Common myeloid progenitor, CD34-positive (primary cell): ENCODE results near the gene CPEB4.

Experiments used
- CTCF ChIA-PET: fragments of 350-600 bp; sonication (Branson Sonifier 250); formaldehyde crosslinking; loops from one replicate; lab custom pipeline; 2021; ENCODE audit warnings: antibody characterized with exemption; lab: Charles Lee
- POLR2A ChIA-PET: fragments of 350-600 bp; sonication (Branson Sonifier 250); formaldehyde crosslinking; loops from one replicate; lab custom pipeline; 2021; ENCODE audit warnings: antibody characterized with exemption; lab: Charles Lee
- DNase-seq, 3 donors: peaks; one replicate each; pipeline versions ENCODE4 v3.0.0 to v3.0.0-alpha.2; 2013
- H3K27ac ChIP-seq, 2 experiments: 1 replicate in 1 of 2; 2 replicates in 1 of 2; pipeline ENCODE4 v1.7.0; 2013; ENCODE audit warnings: inconsistent platforms in 2 of 2, low read length in 2 of 2, mild to moderate bottlenecking in 2 of 2, low read depth in 1 of 2, moderate library complexity in 1 of 2; ENCODE audit not compliant: severe bottlenecking in 2 of 2, insufficient read depth in 1 of 2, poor library complexity in 1 of 2
- H3K27me3 ChIP-seq, 5 experiments: replicated peaks in 2 of 5; 1 replicate in 3 of 5; 2 replicates in 2 of 5; pipeline versions ENCODE4 v1.6.1 to v1.7.0; 2013; ENCODE audit warnings: low read length in 4 of 5, mild to moderate bottlenecking in 2 of 5, moderate library complexity in 2 of 5, inconsistent platforms in 1 of 5; ENCODE audit not compliant: insufficient read depth in 5 of 5, control insufficient read depth in 4 of 5
- H3K36me3 ChIP-seq, 4 experiments: 1 replicate in 2 of 4; 2 replicates in 2 of 4; pipeline versions ENCODE4 v1.6.1 to v1.7.0; 2013; ENCODE audit warnings: low read length in 3 of 4, control low read depth in 1 of 4, mild to moderate bottlenecking in 1 of 4; ENCODE audit not compliant: control insufficient read depth in 4 of 4, insufficient read depth in 4 of 4
- H3K4me1 ChIP-seq, 4 experiments: 1 replicate in 3 of 4; 2 replicates in 1 of 4; pipeline versions ENCODE4 v1.6.1 to v1.7.1; 2013; ENCODE audit warnings: low read length in 3 of 4, mild to moderate bottlenecking in 3 of 4, control low read depth in 1 of 4, inconsistent platforms in 1 of 4, moderate library complexity in 1 of 4; ENCODE audit not compliant: control insufficient read depth in 4 of 4, insufficient read depth in 4 of 4; ENCODE audit errors: control extremely low read depth in 1 of 4
- H3K4me3 ChIP-seq, 7 experiments: 1 replicate in 4 of 7; 2 replicates in 3 of 7; pipeline versions ENCODE4 v1.5.1 to v1.7.0; 2013; ENCODE audit warnings: mild to moderate bottlenecking in 7 of 7, low read length in 6 of 7, moderate library complexity in 6 of 7, inconsistent platforms in 2 of 7, low read depth in 2 of 7, control low read depth in 1 of 7; ENCODE audit not compliant: insufficient read depth in 4 of 7, control insufficient read depth in 1 of 7; ENCODE audit errors: extremely low read depth in 1 of 7
- H3K9me3 ChIP-seq, 5 experiments: 1 replicate in 4 of 5; 2 replicates in 1 of 5; pipeline versions ENCODE4 v1.6.1 to v1.7.1; 2013; ENCODE audit warnings: low read length in 4 of 5, mild to moderate bottlenecking in 2 of 5, inconsistent platforms in 1 of 5, low read depth in 1 of 5, moderate library complexity in 1 of 5; ENCODE audit not compliant: control insufficient read depth in 4 of 5, insufficient read depth in 2 of 5; ENCODE audit errors: control extremely low read depth in 1 of 5
- WGBS: methylation state at CpG from one replicate; pipeline ENCODE4 v1.1.5; 2013; ENCODE audit not compliant: insufficient coverage; 5-methylcytosine and 5-hydroxymethylcytosine counted together

CPEB4 gene

DNA sequence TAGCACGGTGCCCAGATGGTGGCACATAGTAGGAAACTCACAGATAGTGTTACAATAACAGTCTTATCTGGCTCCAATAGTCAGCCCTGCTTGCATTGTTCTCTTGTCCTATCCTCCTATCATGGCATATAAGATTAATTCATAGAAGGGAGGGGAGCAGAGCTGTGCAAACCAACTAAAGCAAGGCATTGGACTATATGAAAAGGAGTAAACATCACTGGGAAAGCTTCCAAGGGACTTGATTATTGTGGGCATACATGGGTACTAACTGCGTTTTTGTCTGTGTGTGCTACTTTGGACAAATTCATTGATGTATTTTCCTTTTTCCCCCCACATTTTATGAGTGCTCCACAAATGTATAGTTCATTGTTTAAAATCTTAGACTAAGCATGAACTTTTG is 57.0 kb downstream of the CPEB4 start:
- CTCF ChIA-PET: interaction anchor here (1.8 kb wide), 1 partner anchor 13 kb away, joined by 4 read pairs; no protein-coding TSS in a partner anchor
- H3K36me3 ChIP-seq: peaks cover 2 to 29% (median 10%) of the 10 kb centered on the region in 4 experiments
- no peaks in the 10 kb centered on the region for H3K9me3 ChIP-seq
- no peak overlapping the region for H3K4me3 ChIP-seq
- DNase-seq: no peak
- no CpG with 5 or more reads among the region's 2 CpGs for WGBS
- no peak overlapping the region for H3K27ac ChIP-seq
- POLR2A ChIA-PET: no interaction called here
- no peaks in the 10 kb centered on the region for H3K27me3 ChIP-seq
- H3K4me1 ChIP-seq: no peaks in the 10 kb centered on the region

DNA sequence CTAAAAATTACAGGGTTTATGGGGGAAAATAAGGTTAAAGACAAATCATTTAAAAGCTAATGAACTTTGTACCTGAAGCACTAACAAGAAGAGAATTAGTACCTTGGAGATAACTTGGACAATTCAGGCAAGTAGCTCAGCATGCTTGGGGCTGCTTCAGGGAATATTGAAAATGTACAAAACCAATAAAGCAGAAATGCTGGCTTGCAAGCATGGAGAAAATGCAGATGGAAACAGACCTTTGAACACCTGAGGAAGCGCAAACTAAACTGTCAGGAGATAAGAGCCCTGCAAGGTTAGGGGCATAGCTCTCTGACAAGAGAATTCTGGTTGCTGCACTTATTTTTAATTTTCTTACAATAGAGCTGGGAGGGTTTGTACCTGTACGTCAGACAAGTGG is 58.2 kb downstream of the CPEB4 start:
- ChIA-PET CTCF (interaction anchor here (1.8 kb wide), 1 partner anchor 11 kb away, joined by 4 read pairs; no protein-coding TSS in a partner anchor), POLR2A (no interaction called here)
- peaks cover 5 to 38% (median 11%) of the 10 kb centered on the region in 4 experiments for H3K36me3 ChIP-seq
- DNase-seq: no peak
- no peak overlapping the region for H3K4me3 ChIP-seq
- no peak overlapping the region for H3K27ac ChIP-seq
- WGBS: 95% methylated on average over 2 of the region's 2 CpGs
- no peaks in the 10 kb centered on the region for H3K4me1 ChIP-seq
- H3K9me3 ChIP-seq: no peaks in the 10 kb centered on the region
- H3K27me3 ChIP-seq: no peaks in the 10 kb centered on the region

DNA sequence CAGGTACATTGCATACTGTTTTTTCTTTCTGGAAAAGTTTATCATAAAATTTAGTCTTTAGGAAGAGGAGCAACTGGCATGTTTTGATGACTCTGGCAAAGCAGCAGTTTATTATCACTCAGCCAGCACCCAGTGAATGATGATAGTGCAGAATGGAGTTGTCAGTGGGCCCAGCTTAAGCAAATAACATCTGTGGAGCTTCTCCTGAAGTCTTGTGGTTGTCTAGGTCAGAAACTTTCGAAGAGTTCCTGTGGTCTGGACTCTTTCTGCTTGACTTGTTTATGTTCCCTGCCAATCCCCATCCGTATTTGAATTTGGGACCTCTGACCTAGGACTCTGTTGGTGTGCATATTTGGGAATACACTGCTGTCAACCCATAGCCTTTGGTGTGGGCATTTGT is 62.7 kb downstream of the CPEB4 start:
- Histone ChIP-seq H3K9me3 (no peaks in the 10 kb centered on the region), H3K27ac (no peak overlapping the region), H3K4me1 (peaks cover 0 to 10% (median 0%) of the 10 kb centered on the region in 4 experiments), H3K36me3 (peaks cover 12 to 67% (median 21%) of the 10 kb centered on the region in 4 experiments), H3K27me3 (no peaks in the 10 kb centered on the region), H3K4me3 (no peak overlapping the region)
- POLR2A ChIA-PET: no interaction called here
- DNase-seq: no peak
- CTCF ChIA-PET: no interaction called here
- 93% methylated on average over 2 of the region's 2 CpGs for WGBS

DNA sequence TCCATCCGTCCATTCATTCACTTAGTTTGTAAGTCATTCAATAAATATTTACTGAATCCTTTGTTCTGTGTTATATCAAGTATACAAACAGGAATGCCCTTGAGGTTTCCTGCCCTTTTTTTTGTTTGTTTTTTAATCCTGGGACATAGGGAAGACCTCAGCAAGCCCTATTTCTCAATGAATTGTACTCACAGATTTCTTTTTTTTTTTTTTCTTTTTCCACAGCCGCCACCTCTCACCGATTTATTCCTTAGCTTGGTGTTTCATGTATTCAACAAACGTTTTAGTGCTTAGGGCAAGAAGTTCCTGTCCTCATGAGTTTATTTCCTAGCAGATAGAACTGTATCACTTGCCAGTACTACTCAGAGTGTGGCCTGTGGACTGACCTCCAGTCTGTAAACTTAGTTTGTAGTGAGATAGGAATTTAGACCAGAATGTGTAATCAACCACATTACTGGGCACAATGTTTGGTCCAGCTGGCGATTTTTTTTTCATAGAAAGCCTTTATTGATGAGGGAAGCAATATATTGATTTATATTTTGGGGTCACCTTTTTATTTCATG is 65.5 kb downstream of the CPEB4 start:
- H3K4me3 ChIP-seq: no peak overlapping the region
- peaks cover 0 to 10% (median 0%) of the 10 kb centered on the region in 4 experiments for H3K4me1 ChIP-seq
- H3K9me3 ChIP-seq: no peaks in the 10 kb centered on the region
- ChIA-PET POLR2A (no interaction called here), CTCF (no interaction called here)
- H3K27ac ChIP-seq: no peak overlapping the region
- no peak for DNase-seq
- H3K36me3 ChIP-seq: peaks cover 12 to 60% (median 23%) of the 10 kb centered on the region in 4 experiments
- no peaks in the 10 kb centered on the region for H3K27me3 ChIP-seq
- 60% methylated on average over 1 of the region's 5 CpGs for WGBS

DNA sequence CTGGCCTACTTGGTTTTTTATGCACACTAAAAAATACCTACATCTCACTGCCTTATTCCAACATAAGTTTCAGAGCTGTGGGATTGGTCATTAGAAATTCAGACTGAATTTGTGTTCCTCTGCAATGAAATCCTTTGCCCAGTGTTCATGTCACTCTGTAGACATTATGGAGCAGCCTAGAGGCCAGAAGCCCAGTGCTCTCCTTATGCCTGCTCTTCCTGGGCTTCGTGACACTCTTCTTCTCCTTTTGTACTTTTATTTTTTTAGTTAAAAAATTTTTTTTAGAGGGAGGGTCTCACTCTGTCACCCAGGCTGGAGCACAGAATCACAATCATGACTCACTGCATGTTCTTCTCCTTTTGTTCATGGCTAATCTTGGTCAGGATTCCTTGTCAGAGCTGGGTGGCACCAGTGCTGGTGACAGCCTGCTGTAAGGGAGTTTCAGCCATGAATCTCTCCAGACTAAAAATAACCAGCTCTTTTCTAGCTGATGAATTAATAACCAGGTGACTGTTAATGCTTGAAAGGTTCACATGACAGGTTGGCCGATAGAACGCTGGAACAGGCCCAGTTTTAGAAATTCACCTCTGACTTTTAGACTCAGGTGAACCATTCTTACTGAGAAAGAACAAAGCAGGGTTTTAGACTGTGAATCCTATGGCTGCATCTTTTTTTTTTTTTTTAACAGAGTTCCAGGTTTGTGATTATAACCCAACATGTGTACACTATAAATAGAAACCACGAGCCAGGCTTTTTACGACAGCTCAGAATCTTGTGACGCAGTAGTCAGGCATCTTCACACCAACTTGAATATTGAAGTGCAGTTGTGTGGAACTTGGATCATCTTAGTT is 66.7 kb downstream of the CPEB4 start:
- Histone ChIP-seq H3K27me3 (no peaks in the 10 kb centered on the region), H3K36me3 (peaks cover 12 to 57% (median 21%) of the 10 kb centered on the region in 4 experiments), H3K27ac (no peak overlapping the region), H3K9me3 (no peaks in the 10 kb centered on the region), H3K4me1 (peaks cover 0 to 10% (median 0%) of the 10 kb centered on the region in 4 experiments), H3K4me3 (no peak overlapping the region)
- ChIA-PET CTCF (no interaction called here), POLR2A (interaction anchor here (0.7 kb wide), 1 partner anchor 70 kb away, joined by 3 read pairs; no protein-coding TSS in a partner anchor)
- WGBS: no CpG with 5 or more reads among the region's 6 CpGs
- DNase-seq: peak in 1 of 3 donors; percentile 12

DNA sequence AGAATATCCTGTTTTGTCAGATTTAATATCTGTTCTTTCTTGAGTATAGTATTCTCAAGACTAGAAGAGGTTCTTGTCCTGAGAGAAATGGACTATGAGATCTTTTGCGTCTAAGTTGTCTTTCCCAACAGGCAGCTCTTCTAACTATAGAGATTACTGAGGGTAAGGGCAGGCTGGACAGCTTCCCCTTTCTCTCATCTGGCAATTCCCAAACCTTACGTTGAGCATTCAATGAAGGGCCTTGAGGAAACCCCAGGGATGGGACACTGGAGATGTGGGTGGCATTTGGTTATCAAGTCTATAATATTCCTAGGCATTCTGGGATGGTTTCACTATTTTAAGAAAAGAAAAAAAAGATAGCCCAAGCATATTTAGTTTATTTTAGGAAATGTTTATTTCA is 72.8 kb downstream of the CPEB4 start:
- Histone ChIP-seq H3K9me3 (no peaks in the 10 kb centered on the region), H3K4me1 (no peaks in the 10 kb centered on the region), H3K27ac (no peak overlapping the region), H3K27me3 (no peaks in the 10 kb centered on the region), H3K4me3 (no peak overlapping the region), H3K36me3 (peaks cover 1 to 9% (median 2%) of the 10 kb centered on the region in 4 experiments)
- ChIA-PET CTCF (no interaction called here), POLR2A (no interaction called here)
- no peak for DNase-seq
- WGBS: no CpG with 5 or more reads among the region's 2 CpGs

DNA sequence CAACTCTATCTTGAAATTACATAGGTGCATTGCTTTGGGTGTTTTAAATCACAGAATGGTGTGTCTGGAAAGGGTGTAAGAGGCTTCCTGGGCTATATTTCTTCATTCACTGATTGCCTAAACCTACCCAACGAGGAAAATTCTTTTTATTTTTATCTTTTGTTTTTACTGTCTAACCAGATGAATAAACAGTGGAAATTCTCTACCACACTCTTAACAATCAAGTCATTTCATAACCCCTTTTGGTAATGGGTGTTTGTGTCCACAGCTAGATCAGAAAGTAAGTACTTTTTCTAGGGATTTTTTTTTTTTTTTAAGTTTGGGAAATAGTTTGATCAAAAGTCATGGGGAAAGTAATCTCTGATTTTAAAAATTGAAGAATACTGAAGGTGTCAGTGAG is 73.3 kb downstream of the CPEB4 start:
- Histone ChIP-seq H3K27ac (no peak overlapping the region), H3K9me3 (no peaks in the 10 kb centered on the region), H3K27me3 (no peaks in the 10 kb centered on the region), H3K4me3 (no peak overlapping the region), H3K36me3 (peaks cover 0 to 8% (median 0%) of the 10 kb centered on the region in 4 experiments), H3K4me1 (no peaks in the 10 kb centered on the region)
- no CpG with 5 or more reads among the region's 1 CpG for WGBS
- CTCF ChIA-PET: no interaction called here
- DNase-seq: no peak
- POLR2A ChIA-PET: no interaction called here
